Mesothelial cell of epicardium (in vitro differentiated cells): ENCODE measurements around the gene SSBP4. TPM values are rescaled to one million over a fixed set of nuclear protein-coding genes. Genes with fewer than 3 reads are reported as not detected.

Source experiments
- DNase-seq, 2 experiments: peaks; one replicate each; pipeline ENCODE4 v3.0.0; 2021; ENCODE audit warnings: low spot score in 2 of 2; ENCODE audit not compliant: unreplicated experiment in 2 of 2
- H3K27ac Mint-ChIP-seq: 2 replicates; pipeline ENCODE4 v1.8.0; 2021; ENCODE audit warnings: mixed read lengths
- H3K27me3 Mint-ChIP-seq: 2 replicates; pipeline ENCODE4 v1.8.0; 2021; ENCODE audit warnings: low read depth, mixed read lengths
- H3K36me3 Mint-ChIP-seq: 2 replicates; pipeline ENCODE4 v1.8.0; 2021; ENCODE audit warnings: mixed read lengths
- H3K4me1 Mint-ChIP-seq: 2 replicates; pipeline ENCODE4 v1.8.0; 2021; ENCODE audit warnings: mixed read lengths
- H3K4me3 Mint-ChIP-seq: 2 replicates; pipeline ENCODE4 v1.8.0; 2021; ENCODE audit warnings: mild to moderate bottlenecking, moderate library complexity, mixed read lengths
- H3K9me3 Mint-ChIP-seq: 2 replicates; pipeline ENCODE4 v1.8.0; 2021; ENCODE audit warnings: mixed read lengths
- CTCF ChIP-seq: fragments of 200-600 bp; sonication (generic); IDR thresholded peaks from one replicate; pipeline ENCODE4 v1.5.0; 2021; ENCODE audit warnings: antibody characterized with exemption; ENCODE audit not compliant: unreplicated experiment
- total RNA-seq: library from RNA; stranded (reverse); gene quantifications from 3 replicates; pipeline ENCODE4 v1.2.1, GENCODE V29; 2021

SSBP4 gene
- total RNA-seq, 1 donor from 2014 or later = 123 TPM

GRCh38 chr19:18461471-18461870 lies 42.3 kb downstream of the SSBP4 start:
- no peaks in the 10 kb centered on the region for H3K27me3 Mint-ChIP-seq
- H3K27ac Mint-ChIP-seq = no peak overlapping the region
- H3K4me3 Mint-ChIP-seq = no peak overlapping the region
- DNase-seq = no peak
- H3K9me3 Mint-ChIP-seq = no peaks in the 10 kb centered on the region
- H3K36me3 Mint-ChIP-seq = peaks cover 12% of the 10 kb centered on the region
- H3K4me1 Mint-ChIP-seq = no peaks in the 10 kb centered on the region
- no peak for TF ChIP-seq CTCF

- Mint-ChIP-seq H3K9me3 (no peaks in the 10 kb centered on the region), H3K27ac (peak overlapping the region; percentile 80), H3K4me1 (no peaks in the 10 kb centered on the region), H3K4me3 (no peak overlapping the region), H3K27me3 (no peaks in the 10 kb centered on the region), H3K36me3 (peaks cover 12% of the 10 kb centered on the region)
- no peak for DNase-seq
- TF ChIP-seq CTCF = no peak
These were observed 45.4 kb downstream of the SSBP4 start for GRCh38 chr19:18464646-18465045.

- Mint-ChIP-seq H3K27me3 (no peaks in the 10 kb centered on the region), H3K36me3 (peaks cover 12% of the 10 kb centered on the region), H3K27ac (no peak overlapping the region), H3K4me1 (no peaks in the 10 kb centered on the region), H3K4me3 (no peak overlapping the region), H3K9me3 (no peaks in the 10 kb centered on the region)
- DNase-seq = no peak
- no peak for TF ChIP-seq CTCF
These were observed 46.2 kb downstream of the SSBP4 start for GRCh38 chr19:18465214-18465963.

GRCh38 chr19:18465964-18466339 lies 46.8 kb downstream of the SSBP4 start:
- no peaks in the 10 kb centered on the region for H3K9me3 Mint-ChIP-seq
- H3K4me3 Mint-ChIP-seq = no peak overlapping the region
- no peak for DNase-seq
- H3K36me3 Mint-ChIP-seq = peaks cover 10% of the 10 kb centered on the region
- no peak overlapping the region for H3K27ac Mint-ChIP-seq
- H3K4me1 Mint-ChIP-seq = no peaks in the 10 kb centered on the region
- H3K27me3 Mint-ChIP-seq = no peaks in the 10 kb centered on the region
- TF ChIP-seq CTCF = no peak

GRCh38 chr19:18466354-18466753 lies 47.2 kb downstream of the SSBP4 start:
- H3K27ac Mint-ChIP-seq = no peak overlapping the region

More at GRCh38 chr19:18466354-18466753, 47.2 kb downstream of the SSBP4 start:
- Mint-ChIP-seq H3K36me3 (peaks cover 9% of the 10 kb centered on the region), H3K4me3 (no peak overlapping the region), H3K27me3 (no peaks in the 10 kb centered on the region), H3K4me1 (no peaks in the 10 kb centered on the region), H3K9me3 (no peaks in the 10 kb centered on the region)
- TF ChIP-seq CTCF = no peak
- DNase-seq = no peak
